ENCODE measurements around the gene MTMR10.

MTMR10 gene

DNA sequence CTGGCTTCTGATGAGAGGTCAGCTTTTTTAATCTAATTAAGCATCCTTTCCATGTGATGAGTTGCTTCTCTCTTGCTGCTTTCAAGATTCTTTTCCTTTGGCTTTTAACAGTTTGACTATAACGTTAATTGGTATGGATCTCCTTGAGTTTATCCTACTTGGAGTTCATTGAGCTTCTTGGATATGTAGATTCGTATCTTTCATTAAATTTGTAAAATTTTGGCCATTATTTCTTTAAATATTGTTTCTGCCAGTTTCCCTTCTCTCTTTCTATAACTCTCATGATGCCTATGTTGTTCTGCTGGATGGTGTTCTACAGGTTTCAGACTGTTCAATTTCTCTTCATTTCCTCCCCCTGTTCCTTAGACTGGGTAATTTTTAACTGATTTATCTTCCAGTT is 21.0 kb upstream of the MTMR10 start:
- H3K4me1 ChIP-seq (ENCODE audit: insufficient read depth, low read length, severe bottlenecking) = peaks cover 16% of the 10 kb centered on the region
- TF ChIP-seq, protein P1, sequence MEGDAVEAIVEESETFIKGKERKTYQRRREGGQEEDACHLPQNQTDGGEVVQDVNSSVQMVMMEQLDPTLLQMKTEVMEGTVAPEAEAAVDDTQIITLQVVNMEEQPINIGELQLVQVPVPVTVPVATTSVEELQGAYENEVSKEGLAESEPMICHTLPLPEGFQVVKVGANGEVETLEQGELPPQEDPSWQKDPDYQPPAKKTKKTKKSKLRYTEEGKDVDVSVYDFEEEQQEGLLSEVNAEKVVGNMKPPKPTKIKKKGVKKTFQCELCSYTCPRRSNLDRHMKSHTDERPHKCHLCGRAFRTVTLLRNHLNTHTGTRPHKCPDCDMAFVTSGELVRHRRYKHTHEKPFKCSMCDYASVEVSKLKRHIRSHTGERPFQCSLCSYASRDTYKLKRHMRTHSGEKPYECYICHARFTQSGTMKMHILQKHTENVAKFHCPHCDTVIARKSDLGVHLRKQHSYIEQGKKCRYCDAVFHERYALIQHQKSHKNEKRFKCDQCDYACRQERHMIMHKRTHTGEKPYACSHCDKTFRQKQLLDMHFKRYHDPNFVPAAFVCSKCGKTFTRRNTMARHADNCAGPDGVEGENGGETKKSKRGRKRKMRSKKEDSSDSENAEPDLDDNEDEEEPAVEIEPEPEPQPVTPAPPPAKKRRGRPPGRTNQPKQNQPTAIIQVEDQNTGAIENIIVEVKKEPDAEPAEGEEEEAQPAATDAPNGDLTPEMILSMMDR (IDR thresholded peaks at IDR 0.05; ENCODE audit: low read length) = no peak
- no peak overlapping the region for H3K4me3 ChIP-seq (ENCODE audit: low read depth, low read length, poor library complexity, severe bottlenecking)

DNA sequence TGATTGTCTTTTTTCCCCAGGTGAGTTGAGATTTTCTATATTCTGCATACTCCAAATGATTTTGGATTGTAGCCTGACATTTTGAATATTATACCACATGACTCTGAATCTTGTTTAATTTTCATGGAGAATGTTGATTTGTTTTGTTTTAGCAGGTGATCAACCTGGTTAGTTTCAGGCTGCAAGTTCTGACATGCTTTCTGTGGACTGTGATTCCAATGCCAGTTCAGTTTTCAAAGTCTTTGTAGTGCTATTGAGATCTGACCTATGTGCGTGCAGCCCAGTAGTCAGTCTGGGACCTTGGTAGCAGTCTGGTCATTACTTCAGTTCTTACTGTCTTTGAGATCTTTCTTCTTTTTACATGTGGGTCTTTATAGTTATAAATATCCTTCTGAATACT is 18.6 kb upstream of the MTMR10 start:
- Histone ChIP-seq H3K9ac (ENCODE audit: low read length) (no peak overlapping the region), H3K4me3 (ENCODE audit: low read depth, low read length, poor library complexity, severe bottlenecking) (no peak overlapping the region), H3K9me2 (ENCODE audit: low read depth, low read length) (no peaks in the 10 kb centered on the region), H3K4me2 (ENCODE audit: low read length) (no peak overlapping the region), H3K9me3 (ENCODE audit: low read length) (no peaks in the 10 kb centered on the region), H3K27me3 (ENCODE audit: insufficient read depth, low read length) (no peaks in the 10 kb centered on the region), H2AFZ (ENCODE audit: low read length) (no peak overlapping the region), H3K27ac (ENCODE audit: low read depth, low read length, poor library complexity, severe bottlenecking) (no peak overlapping the region), H3F3A (ENCODE audit: insufficient read depth, low read length) (no peaks in the 10 kb centered on the region), H3K79me2 (ENCODE audit: insufficient read depth, low read length) (no peaks in the 10 kb centered on the region), H3K4me1 (ENCODE audit: insufficient read depth, low read length, severe bottlenecking) (peaks cover 16% of the 10 kb centered on the region), H4K20me1 (ENCODE audit: insufficient read depth, low read length) (no peaks in the 10 kb centered on the region), H3K36me3 (ENCODE audit: insufficient read depth, low read length) (no peaks in the 10 kb centered on the region; the same call in 1 of the 2 replicates)
- TF ChIP-seq EZH2 (IDR thresholded peaks at IDR 0.05; ENCODE audit: borderline replicate concordance, low read length) = no peak
- TF ChIP-seq, protein P1 (IDR thresholded peaks at IDR 0.05; ENCODE audit: low read length) = no peak

More for the DNA sequence above, 21.0 kb upstream of the MTMR10 start:
- Histone ChIP-seq H2AFZ (ENCODE audit: low read length) (no peak overlapping the region), H3K36me3 (ENCODE audit: insufficient read depth, low read length) (no peaks in the 10 kb centered on the region; the same call in 1 of the 2 replicates), H3K9me3 (ENCODE audit: low read length) (no peaks in the 10 kb centered on the region), H3K27ac (ENCODE audit: low read depth, low read length, poor library complexity, severe bottlenecking) (no peak overlapping the region), H3K9ac (ENCODE audit: low read length) (no peak overlapping the region), H3K9me2 (ENCODE audit: low read depth, low read length) (no peaks in the 10 kb centered on the region), H3K27me3 (ENCODE audit: insufficient read depth, low read length) (no peaks in the 10 kb centered on the region), H4K20me1 (ENCODE audit: insufficient read depth, low read length) (no peaks in the 10 kb centered on the region), H3F3A (ENCODE audit: insufficient read depth, low read length) (no peaks in the 10 kb centered on the region), H3K79me2 (ENCODE audit: insufficient read depth, low read length) (no peaks in the 10 kb centered on the region), H3K4me2 (ENCODE audit: low read length) (no peak overlapping the region)

DNA sequence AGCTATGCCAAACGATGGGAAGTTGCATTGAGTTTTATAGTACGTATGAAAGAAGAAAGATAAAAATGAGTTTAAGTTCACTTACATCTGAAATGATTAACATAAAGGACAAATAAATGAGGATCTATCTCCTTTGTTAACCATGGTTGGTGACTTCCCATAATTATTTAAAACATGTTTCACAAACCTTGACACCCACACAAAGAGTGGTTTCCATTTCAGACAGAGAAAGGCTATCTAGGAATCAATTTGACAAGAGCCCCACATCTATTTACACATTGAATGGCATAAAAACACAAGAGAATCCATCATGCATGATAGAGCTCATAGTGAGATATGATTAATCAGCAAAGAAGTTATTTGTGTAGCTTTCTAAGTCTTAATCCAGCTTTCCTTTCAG is 14.2 kb upstream of the MTMR10 start:
- TF ChIP-seq, protein P1 (IDR thresholded peaks at IDR 0.05; ENCODE audit: low read length) = no peak
- no peaks in the 10 kb centered on the region for H3K79me2 ChIP-seq (ENCODE audit: insufficient read depth, low read length)
- H3K9me3 ChIP-seq (ENCODE audit: low read length) = no peaks in the 10 kb centered on the region
- no peak overlapping the region for H3K4me2 ChIP-seq (ENCODE audit: low read length)
- H3K4me3 ChIP-seq (ENCODE audit: low read depth, low read length, poor library complexity, severe bottlenecking) = no peak overlapping the region
- H4K20me1 ChIP-seq (ENCODE audit: insufficient read depth, low read length) = no peaks in the 10 kb centered on the region
- H3K4me1 ChIP-seq (ENCODE audit: insufficient read depth, low read length, severe bottlenecking) = peaks cover 11% of the 10 kb centered on the region
- no peaks in the 10 kb centered on the region for H3K36me3 ChIP-seq (ENCODE audit: insufficient read depth, low read length)
- H3F3A ChIP-seq (ENCODE audit: insufficient read depth, low read length) = no peaks in the 10 kb centered on the region
- H3K27ac ChIP-seq (ENCODE audit: low read depth, low read length, poor library complexity, severe bottlenecking) = no peak overlapping the region
- no peaks in the 10 kb centered on the region for H3K27me3 ChIP-seq (ENCODE audit: insufficient read depth, low read length)
- no peak overlapping the region for H2AFZ ChIP-seq (ENCODE audit: low read length)
- H3K9me2 ChIP-seq (ENCODE audit: low read depth, low read length) = no peaks in the 10 kb centered on the region
- no peak overlapping the region for H3K9ac ChIP-seq (ENCODE audit: low read length)

All from OCI-LY1 (cell line).